K562 (cell line): ENCODE results near the gene WT1. TPM values are rescaled to one million over a fixed set of nuclear protein-coding genes. Genes with fewer than 3 reads are reported as not detected.

ENCODE experiments used
- ATAC-seq: fragments of 200-7000 bp; cut with Tn5 transposase; 3 replicates; pipeline ENCODE4 v1.9.1; 2020; ENCODE audit warnings: moderate library complexity
- BruUV-seq: library from RNA; stranded (reverse); fragments of 400-500 nt; replicated peaks from 2 replicates; lab custom pipeline; 2021; lab: Mats Ljungman, UMichigan
- CTCF ChIA-PET: fragments of 300-600 bp; formaldehyde crosslinking; extraction: SDS; loops from one replicate; lab custom pipeline; 2021; ENCODE audit warnings: low intra/inter-chr PET ratio; lab: Yijun Ruan, JAX
- POLR2A ChIA-PET: fragments of 300-600, 350-650 bp; sonication (Branson Sonifier 250); formaldehyde crosslinking; extraction: SDS; loops from one replicate; lab custom pipeline; 2021; ENCODE audit warnings: antibody characterized with exemption, inconsistent platforms; lab: Yijun Ruan, JAX
- DNase-seq, 4 experiments: peaks; one replicate each; pipeline versions ENCODE4 v3.0.0 to v3.0.0-alpha.2; 2011 to 2018; ENCODE audit warnings: low spot score in 3 of 4, mixed read lengths in 3 of 4; ENCODE audit errors: extremely low read depth in 1 of 4
- FAIRE-seq: peaks from 2 replicates; lab custom pipeline; 2011; peaks lifted over from hg19 to GRCh38; lab: Jason Lieb, UNC
- H2AFZ ChIP-seq: 2 replicates; pipeline ENCODE4 v1.6.0; 2011; ENCODE audit warnings: low read depth, low read length, control low read depth, inconsistent platforms
- H3K27ac ChIP-seq: fragments of 200-600 bp; 3 replicates; pipeline ENCODE4 v1.8.0; 2011; ENCODE audit warnings: low read depth, mild to moderate bottlenecking, control low read depth, inconsistent platforms, low read length, moderate library complexity, mixed read lengths; ENCODE audit errors: extremely low read depth
- H3K27me3 ChIP-seq, 2 experiments: fragments of 300-600 bp in 1 of 2; 2 replicates in 1 of 2; 3 replicates in 1 of 2; pipeline versions ENCODE4 v1.6.0 to v1.8.0; 2011; ENCODE audit warnings: inconsistent platforms in 2 of 2, low read length in 2 of 2, mild to moderate bottlenecking in 1 of 2, mixed read lengths in 1 of 2, moderate library complexity in 1 of 2; ENCODE audit not compliant: control insufficient read depth in 2 of 2, insufficient read depth in 2 of 2
- H3K36me3 ChIP-seq: fragments of 300-600 bp; 3 replicates; pipeline ENCODE4 v1.8.0; 2011; ENCODE audit warnings: mild to moderate bottlenecking, low read length, inconsistent platforms; ENCODE audit not compliant: control insufficient read depth, insufficient read depth
- H3K4me1 ChIP-seq, 2 experiments: fragments of 200-600 bp in 1 of 2; replicated peaks in 1 of 2; 2 replicates in 1 of 2; 3 replicates in 1 of 2; pipeline versions ENCODE4 v1.5.1 to v1.8.0; 2011; ENCODE audit warnings: inconsistent platforms in 2 of 2, low read length in 2 of 2, mild to moderate bottlenecking in 1 of 2, mixed read lengths in 1 of 2, moderate library complexity in 1 of 2; ENCODE audit not compliant: control insufficient read depth in 2 of 2, insufficient read depth in 2 of 2
- H3K4me2 ChIP-seq: 2 replicates; pipeline ENCODE4 v1.6.1; 2011; ENCODE audit warnings: low read length, control low read depth, inconsistent platforms, mixed read lengths; ENCODE audit not compliant: insufficient read depth
- H3K4me3 ChIP-seq: fragments of 200-600 bp; sonication (generic), shearing (Covaris generic); 2 replicates; pipeline ENCODE4 v1.5.1; 2016; ENCODE audit warnings: control low read depth, inconsistent platforms
- H3K79me2 ChIP-seq: fragments of 200-600 bp; 3 replicates; pipeline ENCODE4 v1.8.0; 2011; ENCODE audit warnings: low read length, inconsistent platforms; ENCODE audit not compliant: control insufficient read depth, insufficient read depth
- H3K9ac ChIP-seq, 2 experiments: 2 replicates each; pipeline versions ENCODE4 v1.6.0 to v1.6.1; 2011; ENCODE audit warnings: low read depth in 2 of 2, low read length in 2 of 2, control low read depth in 1 of 2, inconsistent platforms in 1 of 2, mild to moderate bottlenecking in 1 of 2, mixed read lengths in 1 of 2; ENCODE audit not compliant: insufficient read depth in 1 of 2
- H3K9me1 ChIP-seq: one replicate; pipeline ENCODE4 v1.6.0; 2011; ENCODE audit warnings: inconsistent platforms, mild to moderate bottlenecking, low read length, moderate library complexity; ENCODE audit not compliant: control insufficient read depth, insufficient read depth
- H3K9me3 ChIP-seq: replicated peaks from 2 replicates; pipeline ENCODE4 v1.5.1; 2011; ENCODE audit warnings: low read depth, low read length, inconsistent platforms; ENCODE audit not compliant: control insufficient read depth, insufficient read depth
- H4K20me1 ChIP-seq: replicated peaks from 2 replicates; pipeline ENCODE4 v1.6.1; 2011; ENCODE audit warnings: low read length, inconsistent platforms, mixed read lengths; ENCODE audit not compliant: control insufficient read depth, insufficient read depth
- ATF6 ChIP-seq: sonication (generic); formaldehyde crosslinking; IDR thresholded peaks from 2 replicates; pipeline ENCODE4 v1.4.0; 2020; ENCODE audit warnings: mild to moderate bottlenecking, missing genetic modification reagents
- CBX5 ChIP-seq: IDR thresholded peaks from 2 replicates; pipeline ENCODE4 v1.6.1; 2014; ENCODE audit warnings: low read depth, borderline replicate concordance
- CGGBP1 ChIP-seq: fragments of 250-450 bp; sonication (Bioruptor Pico); IDR thresholded peaks from 2 replicates; pipeline ENCODE4 v1.9.0; 2021; ENCODE audit warnings: mild to moderate bottlenecking
- CTBP1 ChIP-seq: fragments of 450-650 bp; IDR thresholded peaks from 2 replicates; pipeline ENCODE4 v1.6.1; 2016; ENCODE audit warnings: borderline replicate concordance
- HDAC6 ChIP-seq: IDR thresholded peaks from 2 replicates; pipeline ENCODE4 v1.6.1; 2012; ENCODE audit warnings: low read depth, mild to moderate bottlenecking, control low read depth, inconsistent platforms, low read length, moderate library complexity
- KDM5B ChIP-seq: fragments of 200-600 bp; sonication (generic); IDR thresholded peaks from 2 replicates; pipeline ENCODE4 v1.6.1; 2012; ENCODE audit warnings: low read depth, mild to moderate bottlenecking, moderate library complexity, low read length, control low read depth, inconsistent platforms; ENCODE audit not compliant: insufficient replicate concordance
- MTA3 ChIP-seq: fragments of 450-650 bp; formaldehyde crosslinking; IDR thresholded peaks from 2 replicates; pipeline ENCODE4 v1.6.1; 2017; ENCODE audit warnings: mild to moderate bottlenecking, borderline replicate concordance
- NFRKB ChIP-seq: fragments of 450-650 bp; IDR thresholded peaks from 2 replicates; pipeline ENCODE4 v1.6.1; 2016; ENCODE audit warnings: low read depth
- NONO ChIP-seq, 2 experiments: fragments of 200-400 bp in 1 of 2; fragments of 450-650 bp in 1 of 2; formaldehyde crosslinking in 1 of 2; IDR thresholded peaks; 2 replicates each; pipeline ENCODE4 v1.6.1; 2017; ENCODE audit warnings: low read depth in 2 of 2, mild to moderate bottlenecking in 2 of 2, moderate library complexity in 2 of 2, low read length in 1 of 2
- PHB2 ChIP-seq: fragments of 450-650 bp; IDR thresholded peaks from 2 replicates; pipeline ENCODE4 v1.6.1; 2017; ENCODE audit warnings: low read depth
- RBM39 ChIP-seq: fragments of 200-400 bp; formaldehyde crosslinking; optimal IDR thresholded peaks from 2 replicates; pipeline ENCODE3; 2018; ENCODE audit warnings: low read depth, low read length
- SAFB2 ChIP-seq: fragments of 200-400 bp; formaldehyde crosslinking; IDR thresholded peaks from 2 replicates; pipeline ENCODE4 v1.6.1; 2018; ENCODE audit warnings: borderline replicate concordance, low read length, low read depth, moderate library complexity; ENCODE audit not compliant: severe bottlenecking
- SIN3A ChIP-seq, 2 experiments: fragments of 150-350 bp in 1 of 2; IDR thresholded peaks; 2 replicates each; pipeline ENCODE4 v1.6.1; 2011 to 2016; ENCODE audit warnings: borderline replicate concordance in 2 of 2, low read depth in 2 of 2, low read length in 2 of 2, mild to moderate bottlenecking in 2 of 2, moderate library complexity in 2 of 2; ENCODE audit not compliant: control insufficient read depth in 1 of 2
- ZBTB7A ChIP-seq: IDR thresholded peaks from 2 replicates; pipeline ENCODE4 v1.6.1; 2011; ENCODE audit warnings: low read depth, mild to moderate bottlenecking, low read length, moderate library complexity, borderline replicate concordance; ENCODE audit not compliant: control insufficient read depth
- ZNF589 ChIP-seq: fragments of 200-800 bp; sonication (Bioruptor generic); IDR thresholded peaks from 2 replicates; pipeline ENCODE4 v1.6.1; 2016; ENCODE audit warnings: low read depth, missing genetic modification characterization, missing compliant biosample characterization
- ZNF695 ChIP-seq: fragments of 450-650 bp; formaldehyde crosslinking; IDR thresholded peaks from 2 replicates; pipeline ENCODE4 v1.4.0; 2020; ENCODE audit warnings: mild to moderate bottlenecking, moderate library complexity
- ZNF75A ChIP-seq: fragments of 450-650 bp; formaldehyde crosslinking; IDR thresholded peaks from 2 replicates; pipeline ENCODE4 v1.4.0; 2020; ENCODE audit warnings: mild to moderate bottlenecking
- WGBS: fragments of 100-300 bp; shearing (Covaris generic); methylation state at CpG from one replicate; pipeline ENCODE4 v1.1.6; 2016; ENCODE audit warnings: low coverage, mixed read lengths; ENCODE audit not compliant: insufficient coverage; ENCODE audit errors: missing lambda C conversion rate; 5-methylcytosine and 5-hydroxymethylcytosine counted together
- in situ Hi-C: fragments of 300-500 bp; cut with MboI; formaldehyde crosslinking; loops from 4 replicates; pipeline ENCODE4 v1.15.0; 2018; ENCODE audit warnings: inconsistent platforms, mixed read lengths
- intact Hi-C: fragments of 100-400 bp; cut with micrococcal nuclease; formaldehyde crosslinking; loops from 2 replicates; pipeline ENCODE4 v1.14.2; 2022
- polyA plus RNA-seq, 8 experiments: library from polyadenylated mRNA; depleted of rRNA in 4 of 8; stranded (reverse) in 5 of 8; unstranded in 3 of 8; fragments of >200 nt; fragmentation: Nextera tagmentation in 2 of 8; fragmentation: Illumina TruSeq in 1 of 8; extraction: Ambion mirVana in 2 of 8; extraction: Trizol in 1 of 8; gene quantifications; 2 replicates each; pipeline versions ENCODE4 v1.2.1 to v1.2.3, GENCODE V29; 2011 to 2014; ENCODE audit warnings: inconsistent platforms in 1 of 8, missing spikeins in 1 of 8
- total RNA-seq, 7 experiments: library from RNA; depleted of rRNA in 6 of 7; stranded (reverse); fragments of >200 nt in 6 of 7; fragmentation: Illumina TruSeq in 2 of 7; extraction: Trizol in 2 of 7; gene quantifications; 2 replicates each; pipeline versions ENCODE4 v1.2.1 to v1.2.3, GENCODE V29; 2011 to 2021; ENCODE audit warnings: low replicate concordance in 1 of 7

Gene WT1
- total and polyA plus RNA-seq, 9 of the 15 experiments (the other 6 are each of a cell fraction or from before 2014, with no cell fraction given), result 7.1 to 33.8 (median 19.4) TPM

GRCh38 chr11:32435152-32435480 is 223 bp downstream of the WT1 start:
- DNase-seq, result peak in 1 of 4 experiments; percentile 32
- Histone ChIP-seq H3K9me1 (no peaks in the 10 kb centered on the region), H3K79me2 (peaks cover 62% of the 10 kb centered on the region), H3K36me3 (peaks cover 33% of the 10 kb centered on the region; the same call in 2 of the 3 replicates), H3K27ac (peak overlapping the region; percentile 92), H3K4me3 (peak overlapping the region; percentile 76), H3K4me1 (peaks cover 14 to 50% of the 10 kb centered on the region in 2 experiments; a peak in 4 of 5 replicates), H2AFZ (peak overlapping the region; percentile 81), H3K9me3 (0 out of 2 replicates have a peak, but pooled peaks cover 6% of the 10 kb centered on the region), H3K4me2 (peak overlapping the region; percentile 99; the same call in 1 of the 2 replicates), H4K20me1 (no peaks in the 10 kb centered on the region), H3K9ac (peak overlapping the region; percentile 87 to 93), H3K27me3 (no peaks in the 10 kb centered on the region)
- BruUV-seq, result no TSS peak
- CTCF ChIA-PET, result interaction anchor here (0.6 kb wide), 1 partner anchor 11 kb away, joined by 3 read pairs; no protein-coding TSS in a partner anchor
- FAIRE-seq, result no peak
- intact Hi-C loops (loop anchor here (1.0 kb wide), 1 partner anchor 49 kb away; no protein-coding TSS in a partner anchor), in situ Hi-C loops (no loop called here)
- ATAC-seq, result peak; percentile 8
- WGBS, result 0% methylated on average over 7 of the region's 33 CpGs
- POLR2A ChIA-PET, result interaction anchor here (0.8 to 2.2 kb wide), 5 partner anchors 8 to 68 kb away, joined by 3 to 15 read pairs (median 5); no protein-coding TSS in a partner anchor
- TF ChIP-seq KDM5B, result no peak
- TF ChIP-seq CGGBP1, result no peak
- TF ChIP-seq NFRKB, result no peak
- no peak for TF ChIP-seq ATF6 (CRISPR knock-in tag)
- no peak for TF ChIP-seq CBX5
- TF ChIP-seq SAFB2, result no peak
- no peak for TF ChIP-seq PHB2
- peak in 1 of 2 experiments; percentile 7; a peak in 1 of 4 replicates for TF ChIP-seq SIN3A (IDR thresholded peaks at IDR 0.05; ENCODE audit: borderline replicate concordance in 2 of 2, control insufficient read depth in 1 of 2, low read depth in 2 of 2, low read length in 2 of 2)
- TF ChIP-seq MTA3, result no peak
- TF ChIP-seq CTBP1, result no peak
- TF ChIP-seq ZBTB7A, result peak; percentile 37; the same call in 1 of the 2 replicates
- no peak for TF ChIP-seq HDAC6
- TF ChIP-seq NONO (IDR thresholded peaks at IDR 0.05; ENCODE audit: low read depth in 2 of 2, low read length in 1 of 2), result no peak
- no peak for TF ChIP-seq ZNF75A (CRISPR knock-in tag)
- TF ChIP-seq RBM39, result no peak
- no peak for TF ChIP-seq ZNF695
- no peak for TF ChIP-seq ZNF589 (CRISPR knock-in tag)
